Esophagus squamous epithelium (tissue), 4 donors: ENCODE data around the gene ITGB4.

Experiments used
- CTCF ChIP-seq, 6 experiments: fragments of 450-650 bp in 4 of 6; fragments of 200-600 bp in 2 of 6; sonication (generic) in 2 of 6; IDR thresholded peaks; one replicate each; pipeline ENCODE4 v1.5.1; 2016 to 2019; ENCODE audit warnings: antibody characterized with exemption in 6 of 6, mild to moderate bottlenecking in 4 of 6, moderate library complexity in 4 of 6
- POLR2A ChIP-seq, 4 donors: fragments of 450-650 bp; IDR thresholded peaks; one replicate each; pipeline ENCODE4 v1.6.1; 2017; ENCODE audit warnings: antibody characterized with exemption in 4 of 4, mild to moderate bottlenecking in 4 of 4, moderate library complexity in 3 of 4

- TF ChIP-seq CTCF (IDR thresholded peaks at IDR 0.05) = no peak
- no peak for TF ChIP-seq POLR2A (IDR thresholded peaks at IDR 0.05)
Observed at GRCh38 chr17:75759457-75759856, 38.2 kb downstream of the ITGB4 start.
